ENCODE results near the gene STPG3.
A peak's percentile ranks its signal among the peaks of the same experiment; 100 is the strongest.

The STPG3 gene

DNA sequence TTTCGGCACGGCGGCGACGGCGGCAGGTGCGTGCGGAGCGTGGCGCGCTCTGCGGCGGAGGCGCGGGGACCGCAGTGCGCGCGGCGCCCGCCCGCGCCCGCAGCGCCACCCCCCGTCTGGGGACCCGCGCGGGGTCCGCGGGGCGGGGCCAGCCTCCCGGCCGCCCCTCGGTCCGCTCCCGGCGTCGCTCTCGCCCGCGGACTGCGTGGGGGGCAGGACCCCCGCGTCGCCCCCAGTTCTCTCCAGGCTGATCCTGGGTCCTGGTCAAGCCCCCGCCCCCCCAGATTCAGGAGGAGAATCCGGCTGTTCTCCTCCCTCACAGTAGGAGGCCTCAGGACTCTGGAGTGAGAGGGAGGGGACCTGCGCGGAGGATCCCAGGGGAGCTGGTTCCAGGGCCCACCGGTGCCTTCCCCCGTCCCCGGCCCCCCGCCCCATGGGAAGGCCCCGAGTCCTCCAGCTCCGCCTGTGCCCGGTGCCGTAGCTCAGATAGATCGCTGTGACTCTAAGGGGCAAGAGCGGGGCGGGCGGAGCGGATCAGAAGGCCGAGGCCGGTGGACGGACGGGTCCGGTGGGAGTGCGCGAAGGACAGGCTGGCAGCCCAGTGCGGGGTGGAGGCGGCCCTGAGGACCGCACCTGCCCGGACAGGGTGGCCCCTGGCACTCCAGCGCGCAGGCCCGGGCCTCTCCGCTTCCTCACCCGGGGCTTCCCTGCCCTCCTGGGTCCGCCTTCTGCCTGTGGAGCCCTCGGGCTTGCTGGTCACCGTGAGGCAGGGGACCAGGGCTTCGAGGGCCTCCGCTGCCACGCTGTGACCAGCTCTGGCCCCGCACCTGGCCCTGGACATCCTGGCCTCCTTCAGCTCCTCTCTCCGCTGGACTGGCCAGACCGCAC lies 28.7 kb upstream of the STPG3 start, which contains the start of gene RNF208:
Gene RNF208, minus strand, starts transcription at position 51 of the 888 bp plus-strand sequence. CDS start 1,028 bp downstream, outside the sequence.
- DNase-seq (ENCODE audit: low read depth in 2 of 2), result no peak

DNA sequence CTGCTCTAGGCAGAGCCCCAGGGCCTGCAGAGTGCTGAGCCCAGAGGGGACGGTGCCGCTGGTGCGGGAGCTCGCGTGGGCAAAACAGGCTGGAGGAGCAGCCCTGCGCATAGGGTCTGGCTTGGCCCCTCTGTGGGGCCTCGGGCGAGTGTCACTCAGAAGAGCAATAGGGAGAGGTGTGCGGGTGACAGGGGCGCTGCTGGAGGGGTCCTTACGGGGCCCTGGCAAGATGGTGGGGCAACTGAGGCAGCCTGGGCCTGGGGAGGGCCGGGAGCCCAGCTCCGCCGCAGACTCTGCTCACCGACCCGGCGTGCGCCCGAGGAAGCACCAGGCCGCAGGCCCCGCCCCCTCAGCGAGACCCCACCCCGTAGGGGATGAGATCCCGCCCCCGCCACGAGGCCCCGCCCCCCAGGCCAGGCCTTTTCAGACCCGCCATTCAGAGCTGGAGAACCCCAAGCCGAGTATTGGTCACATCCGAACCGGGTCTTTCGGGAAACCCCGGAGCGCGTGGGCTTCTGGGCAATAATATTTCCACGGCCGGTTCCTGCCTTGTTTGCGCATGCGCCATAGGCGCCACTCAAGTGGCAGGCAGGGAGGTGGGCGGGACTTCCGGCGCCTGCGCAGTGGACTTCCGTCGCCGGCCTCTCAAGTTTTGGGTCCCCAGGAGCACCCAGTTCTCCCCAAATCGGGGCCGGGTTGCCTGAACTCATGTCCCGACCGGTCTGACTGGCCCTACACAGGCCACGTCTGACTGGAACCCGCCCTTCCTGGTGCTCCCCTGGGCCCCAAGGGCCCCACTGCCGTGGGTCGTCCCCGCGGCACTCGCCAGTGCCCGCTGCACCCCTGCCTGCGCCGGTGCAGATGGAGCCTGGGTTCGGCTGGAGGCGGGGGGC lies 27.8 kb upstream of the STPG3 start:
- peak; percentile 92 to 96 for DNase-seq (ENCODE audit: low read depth in 2 of 2)

- DNase-seq (ENCODE audit: low read depth in 2 of 2), result no peak
Observed at GRCh38 chr9:137224830-137225694, 26.0 kb upstream of the STPG3 start, which contains the start of gene CYSRT1. Gene CYSRT1 (plus strand): TSS chr9:137225174. CDS start chr9:137225622, 448 bp downstream.

DNA sequence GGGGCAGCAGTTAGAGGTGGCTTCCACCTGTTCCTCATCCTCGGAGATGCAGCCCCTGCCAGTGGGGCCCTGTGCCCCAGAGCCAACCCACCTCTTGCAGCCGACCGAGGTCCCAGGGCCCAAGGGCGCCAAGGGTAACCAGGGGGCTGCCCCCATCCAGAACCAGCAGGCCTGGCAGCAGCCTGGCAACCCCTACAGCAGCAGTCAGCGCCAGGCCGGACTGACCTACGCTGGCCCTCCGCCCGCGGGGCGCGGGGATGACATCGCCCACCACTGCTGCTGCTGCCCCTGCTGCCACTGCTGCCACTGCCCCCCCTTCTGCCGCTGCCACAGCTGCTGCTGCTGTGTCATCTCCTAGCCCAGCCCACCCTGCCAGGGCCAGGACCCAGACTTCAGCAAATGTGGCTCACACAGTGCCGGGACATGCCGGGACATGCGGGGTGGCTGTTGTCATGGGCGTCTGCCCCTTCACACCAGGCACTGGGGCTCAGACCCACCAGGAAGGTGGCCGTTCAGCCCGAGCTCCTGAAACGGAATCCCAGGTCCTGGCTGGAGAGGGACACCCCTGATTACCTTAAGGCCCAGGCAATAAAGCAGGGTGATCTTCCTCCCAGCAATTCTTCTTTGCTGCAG lies 25.3 kb upstream of the STPG3 start:
- DNase-seq (ENCODE audit: low read depth in 2 of 2), result no peak

- no peak for DNase-seq (ENCODE audit: low read depth in 2 of 2)
Observed at GRCh38 chr9:137226338-137227053, 24.6 kb upstream of the STPG3 start.

DNA sequence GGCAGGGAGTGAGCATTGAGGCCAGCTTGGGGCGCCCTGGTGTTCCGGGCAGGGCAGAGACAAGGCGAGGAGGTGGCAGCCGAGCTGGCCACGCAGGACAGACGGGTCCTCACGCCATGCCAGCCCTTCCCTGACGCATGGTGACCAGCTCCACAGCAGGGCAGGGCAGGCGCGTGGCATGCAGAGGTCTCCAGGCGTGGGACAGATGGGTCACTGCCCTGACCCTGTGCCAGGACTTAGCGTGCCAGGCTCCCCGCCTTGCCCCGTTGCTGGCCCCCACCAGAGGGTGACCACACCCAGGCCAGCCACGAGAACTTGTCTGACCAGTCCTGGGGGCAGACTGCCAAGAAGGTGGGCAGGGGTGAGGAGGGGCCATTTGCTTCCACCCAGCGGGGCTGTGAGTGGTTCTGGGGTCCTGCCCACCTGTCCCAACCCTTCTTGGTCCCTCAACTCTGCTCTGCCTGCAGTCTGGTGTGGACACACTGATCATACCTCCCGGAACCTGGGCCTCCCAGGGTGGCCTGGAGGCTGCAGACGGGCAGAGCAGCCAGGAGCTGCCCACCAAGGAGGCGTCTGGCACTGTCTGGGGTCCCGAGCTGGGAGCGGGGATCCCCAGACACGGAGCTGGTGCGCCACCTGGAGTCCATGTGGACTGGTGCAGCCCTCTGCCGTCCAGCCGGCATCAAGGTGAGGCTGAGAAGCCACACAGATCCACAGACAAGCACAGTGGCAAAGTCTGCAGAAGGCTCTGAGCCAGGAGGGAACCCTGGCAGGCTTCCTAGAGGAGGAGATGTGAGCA lies 23.8 kb upstream of the STPG3 start, which contains the start of gene RNF224:
Gene RNF224, plus strand, starts transcription at position 449 of the 799 bp plus-strand sequence. CDS start 834 bp downstream, outside the sequence.
- DNase-seq (ENCODE audit: low read depth in 2 of 2), result peak; percentile 73 to 74

DNA sequence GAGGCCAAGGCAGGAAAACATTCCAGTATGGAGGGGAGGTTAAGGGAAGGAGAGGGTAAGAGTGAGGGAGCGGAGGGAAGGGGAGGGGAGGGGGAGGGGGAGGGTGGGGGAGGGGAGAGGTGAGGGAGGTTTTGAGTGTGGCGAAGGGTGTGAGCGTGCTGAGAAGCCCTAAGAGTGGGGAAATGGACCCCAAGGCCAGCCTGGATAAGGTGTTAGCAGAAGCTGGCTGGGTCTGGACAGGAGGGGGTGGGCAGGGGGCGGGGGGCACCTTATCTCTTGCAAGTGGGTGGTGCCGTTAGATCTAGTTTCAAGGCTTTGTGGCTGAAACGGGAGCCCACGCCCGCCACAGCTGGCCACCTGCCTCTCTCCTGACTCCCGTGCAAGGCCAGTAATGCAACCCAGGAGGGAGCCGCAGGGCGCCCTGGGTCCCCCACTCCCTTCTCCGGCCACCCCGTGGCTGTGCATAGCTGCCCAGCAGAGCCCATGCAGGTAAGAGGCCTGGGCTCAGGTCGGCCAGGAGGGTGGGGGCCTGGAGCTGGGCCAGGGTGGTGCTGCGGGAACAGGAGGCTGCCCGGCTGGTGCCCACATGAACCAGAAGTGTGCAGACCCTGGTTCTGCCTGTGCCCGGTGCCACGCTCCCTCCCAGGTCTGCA lies 23.1 kb upstream of the STPG3 start:
- DNase-seq (ENCODE audit: low read depth in 2 of 2), result no peak

DNA sequence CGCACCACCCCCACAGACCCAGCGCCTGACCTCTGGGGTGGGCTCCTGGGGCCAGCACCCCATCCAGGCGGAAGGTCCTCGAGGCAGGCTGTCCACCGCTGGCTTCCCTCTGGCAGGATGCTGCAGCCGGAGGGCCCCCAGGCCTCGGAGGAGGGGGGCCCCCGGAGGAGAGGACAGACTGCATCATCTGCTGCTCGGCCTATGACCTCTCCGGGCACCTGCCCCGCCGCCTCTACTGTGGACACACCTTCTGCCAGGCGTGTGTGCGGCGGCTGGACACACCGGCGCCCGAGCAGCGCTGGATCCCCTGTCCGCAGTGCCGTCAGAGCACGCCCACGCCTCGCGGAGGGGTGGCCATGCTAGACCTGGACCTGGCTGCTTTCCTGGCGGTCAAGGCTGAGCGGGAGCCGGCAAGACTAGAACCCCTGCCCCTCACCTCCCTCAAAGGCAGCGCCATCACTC lies 22.5 kb upstream of the STPG3 start:
- DNase-seq (ENCODE audit: low read depth in 2 of 2), result no peak

GRCh38 chr9:137228968-137229896 lies 21.9 kb upstream of the STPG3 start:
- DNase-seq (ENCODE audit: low read depth in 2 of 2), result no peak

DNA sequence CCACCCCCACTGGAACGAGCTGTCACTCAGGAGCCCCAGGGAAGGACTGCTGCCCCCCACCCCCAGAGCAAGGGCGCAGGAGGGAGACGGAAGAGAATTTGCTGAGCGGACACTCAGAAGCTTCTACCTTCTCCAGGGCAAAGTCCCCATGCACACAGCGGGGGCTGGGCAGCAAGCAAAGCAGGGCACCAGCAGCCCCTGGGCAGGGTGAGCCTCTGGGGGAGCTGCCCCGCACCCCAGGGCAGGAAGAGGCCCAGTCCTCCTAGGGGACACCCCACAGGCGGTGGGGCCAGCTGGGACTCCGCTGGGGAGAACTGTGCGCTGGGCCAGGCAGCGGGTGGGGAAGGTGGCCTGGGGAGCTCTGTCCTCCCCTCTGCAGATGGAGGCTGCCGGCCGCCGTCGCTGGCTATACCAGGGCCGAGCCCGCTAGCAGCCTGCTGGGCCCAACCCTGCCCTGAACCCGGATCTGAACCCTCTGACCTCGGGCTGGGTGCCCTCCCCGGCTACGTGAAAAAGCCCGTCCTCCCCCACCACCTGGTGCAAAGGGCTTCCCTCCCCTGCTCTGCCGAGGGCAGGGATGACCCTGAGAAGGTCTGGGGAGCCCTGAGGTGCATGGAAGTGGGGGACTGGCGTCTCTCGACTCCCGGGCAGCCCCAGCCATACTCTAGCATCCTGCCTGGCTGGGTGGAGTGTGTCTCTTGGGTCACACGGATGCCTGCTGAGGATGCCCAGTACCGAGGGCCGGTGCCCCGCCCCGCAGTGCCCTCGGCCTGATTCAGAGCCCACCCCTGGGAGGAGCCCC lies 21.0 kb upstream of the STPG3 start:
- no peak for DNase-seq (ENCODE audit: low read depth in 2 of 2)

DNA sequence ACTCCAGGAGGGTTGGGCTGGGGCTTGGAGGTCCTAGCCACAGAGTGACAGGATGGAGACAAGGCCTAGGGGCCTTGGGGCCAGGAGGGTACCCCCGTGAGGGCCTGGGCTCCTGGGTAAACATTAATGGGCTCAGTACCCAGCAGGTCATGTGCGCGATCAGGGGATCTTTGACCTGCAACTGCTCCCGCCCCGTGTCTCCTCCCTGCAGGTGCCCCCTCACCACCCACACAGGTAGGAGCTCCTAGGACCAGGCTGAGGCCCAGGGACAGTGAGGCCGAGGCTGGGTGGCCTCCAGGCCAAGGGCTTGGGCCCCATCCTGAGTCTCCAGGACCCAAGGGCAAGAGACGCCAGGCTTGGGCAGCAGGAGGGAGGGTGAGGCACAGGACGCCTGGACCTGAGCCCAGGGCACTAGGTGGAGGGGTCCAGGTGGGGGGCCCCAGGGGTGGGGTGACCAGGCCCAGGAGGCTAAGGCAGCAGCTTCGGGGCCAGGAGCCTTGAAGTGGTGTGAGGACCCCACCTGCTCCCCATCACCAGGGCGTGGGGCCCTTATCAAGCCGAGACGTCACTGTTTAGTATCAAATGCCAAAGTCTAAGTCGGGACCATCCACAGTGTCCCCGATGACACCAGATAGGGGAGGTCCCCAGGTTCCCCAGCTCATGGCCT lies 20.2 kb upstream of the STPG3 start, which contains the start of gene SLC34A3:
Gene SLC34A3, plus strand, starts transcription at position 197 of the 667 bp plus-strand sequence. CDS start 802 bp downstream, outside the sequence.
- DNase-seq (ENCODE audit: low read depth in 2 of 2), result no peak

DNA sequence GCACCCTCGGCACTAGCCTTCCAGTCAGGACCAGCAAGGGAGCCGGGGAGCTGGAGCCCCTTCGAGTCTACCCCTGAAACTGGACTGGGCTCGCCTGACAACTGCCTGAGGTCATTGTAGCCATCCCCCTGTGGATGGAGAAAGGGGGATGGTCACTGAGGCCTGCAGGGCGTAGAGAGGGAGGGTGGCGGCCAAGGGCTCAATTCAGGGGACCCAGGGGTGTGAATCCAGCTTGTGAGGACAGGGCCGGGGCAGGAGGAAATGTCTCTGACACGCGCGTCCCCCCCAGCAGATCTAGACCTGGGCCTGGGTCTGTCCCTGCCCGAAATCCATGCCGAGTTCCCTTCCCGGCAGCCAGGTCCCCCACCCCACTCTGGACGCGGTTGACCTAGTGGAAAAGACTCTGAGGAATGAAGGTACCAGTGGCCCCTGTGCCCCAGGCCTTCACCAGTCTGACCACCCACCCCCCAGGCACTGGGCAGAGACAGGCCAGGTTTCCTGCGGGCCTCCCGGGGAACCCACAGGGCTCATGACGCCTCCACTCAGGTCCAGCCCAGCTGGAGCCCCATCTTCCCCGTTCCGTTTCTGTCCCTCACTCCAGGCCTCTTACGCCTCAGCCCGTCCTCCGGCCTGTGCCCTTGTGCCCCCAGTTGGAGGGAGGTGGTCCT lies 19.6 kb upstream of the STPG3 start:
- DNase-seq (ENCODE audit: low read depth in 2 of 2), result no peak

DNA sequence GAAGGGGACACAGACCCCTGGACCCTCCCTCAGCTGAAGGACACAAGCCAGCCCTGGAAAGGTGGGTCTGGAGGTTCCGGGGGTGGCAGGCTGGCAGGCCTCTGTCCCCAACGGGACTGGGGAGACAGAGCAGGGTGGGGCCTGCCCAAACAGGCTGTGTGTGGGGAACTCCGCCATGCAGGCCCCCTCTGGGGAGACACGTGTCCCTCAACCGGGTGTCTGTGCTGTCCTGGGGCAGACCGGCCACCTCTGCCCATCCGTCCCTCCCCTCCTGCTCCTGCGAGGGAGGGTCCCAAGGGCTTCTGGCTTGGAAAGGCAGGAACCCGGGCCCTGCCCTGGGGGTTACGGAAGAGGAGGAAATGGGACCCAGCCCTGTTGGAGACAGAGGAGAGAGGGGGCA lies 19.0 kb upstream of the STPG3 start:
- no peak for DNase-seq (ENCODE audit: low read depth in 2 of 2)

DNA sequence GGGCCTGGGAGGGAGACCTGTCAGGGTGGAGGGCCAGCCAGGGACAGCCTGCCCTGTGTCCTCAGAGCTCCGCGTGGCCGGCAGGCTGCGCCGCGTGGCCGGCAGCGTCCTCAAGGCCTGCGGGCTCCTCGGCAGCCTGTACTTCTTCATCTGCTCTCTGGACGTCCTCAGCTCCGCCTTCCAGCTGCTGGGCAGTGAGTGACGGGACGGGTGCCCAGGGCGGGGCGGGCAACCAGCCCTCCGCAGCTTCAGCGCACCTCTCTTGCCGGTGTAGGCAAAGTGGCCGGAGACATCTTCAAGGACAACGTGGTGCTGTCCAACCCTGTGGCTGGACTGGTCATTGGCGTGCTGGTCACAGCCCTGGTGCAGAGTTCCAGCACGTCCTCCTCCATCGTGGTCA lies 18.6 kb upstream of the STPG3 start:
- DNase-seq (ENCODE audit: low read depth in 2 of 2), result no peak

Measured in stimulated activated CD8-positive, alpha-beta memory T cell treated with anti-CD3 and anti-CD28 coated beads, Interleukin-7, amount 100 ng/mL, for 1 hour (primary cell).